Neural cell (in vitro differentiated cells): ENCODE results near the gene PRKCSH. TPM values are rescaled to one million over a fixed set of nuclear protein-coding genes. Genes with fewer than 3 reads are reported as not detected.
A peak's percentile ranks its signal among the peaks of the same experiment; 100 is the strongest.

ENCODE experiments used
- H2AFZ ChIP-seq: fragments of 200-600, 300-800 bp; sonication (generic), shearing (Covaris generic); 2 replicates; pipeline ENCODE4 v1.6.0; 2014; ENCODE audit warnings: low read depth, mild to moderate bottlenecking, antibody characterized with exemption, low read length, moderate library complexity
- H3F3A ChIP-seq: fragments of 200-600 bp; shearing (Covaris generic); 2 replicates; pipeline ENCODE4 v1.6.1; 2016; ENCODE audit warnings: mild to moderate bottlenecking, moderate library complexity, mixed read lengths, antibody characterized with exemption, low read length; ENCODE audit not compliant: insufficient read depth, poor library complexity, severe bottlenecking
- H3K27ac ChIP-seq: fragments of 200-600, 300-800 bp; sonication (generic), shearing (Covaris generic); 2 replicates; pipeline ENCODE4 v1.5.1; 2014; ENCODE audit warnings: mild to moderate bottlenecking, low read length, moderate library complexity
- H3K27me3 ChIP-seq: fragments of 300-800, 200-600 bp; sonication (generic), shearing (Covaris generic); 2 replicates; pipeline ENCODE4 v1.6.0; 2014; ENCODE audit warnings: mild to moderate bottlenecking, low read depth, low read length, moderate library complexity; ENCODE audit not compliant: insufficient read depth
- H3K36me3 ChIP-seq: fragments of 300-800, 200-600 bp; sonication (generic), shearing (Covaris generic); 2 replicates; pipeline ENCODE4 v1.5.1; 2014; ENCODE audit warnings: mild to moderate bottlenecking, antibody characterized with exemption, low read length, moderate library complexity; ENCODE audit not compliant: insufficient read depth
- H3K4me2 ChIP-seq: fragments of 300-800, 200-600 bp; sonication (generic), shearing (Covaris generic); 2 replicates; pipeline ENCODE4 v1.6.0; 2014; ENCODE audit warnings: mild to moderate bottlenecking, low read length
- H3K4me3 ChIP-seq: fragments of 300-800, 200-600 bp; sonication (generic), shearing (Covaris generic); 2 replicates; pipeline ENCODE4 v1.5.1; 2014; ENCODE audit warnings: mild to moderate bottlenecking, low read length, moderate library complexity
- H3K79me2 ChIP-seq: fragments of 200-600 bp; shearing (Covaris generic); replicated peaks from 2 replicates; pipeline ENCODE4 v1.6.0; 2014; ENCODE audit warnings: mild to moderate bottlenecking, low read length, moderate library complexity; ENCODE audit not compliant: insufficient read depth
- H3K9ac ChIP-seq: fragments of 300-800, 200-600 bp; sonication (generic), shearing (Covaris generic); 2 replicates; pipeline ENCODE4 v1.6.1; 2016; ENCODE audit warnings: mild to moderate bottlenecking, low read length, mixed read lengths
- H3K9me2 ChIP-seq: fragments of 200-600 bp; shearing (Covaris generic); 2 replicates; pipeline ENCODE4 v1.6.1; 2016; ENCODE audit warnings: mild to moderate bottlenecking, low read length, mixed read lengths; ENCODE audit not compliant: insufficient read depth
- H3K9me3 ChIP-seq: fragments of 200-600, 300-800 bp; sonication (generic), shearing (Covaris generic); 2 replicates; pipeline ENCODE4 v1.6.1; 2016; ENCODE audit warnings: mild to moderate bottlenecking, mixed run types, low read length, moderate library complexity, mixed read lengths
- H4K20me1 ChIP-seq: fragments of 200-600 bp; shearing (Covaris generic); 2 replicates; pipeline ENCODE4 v1.6.1; 2016; ENCODE audit warnings: mild to moderate bottlenecking, mixed run types; ENCODE audit not compliant: insufficient read depth
- EZH2 ChIP-seq: fragments of 200-600, 300-800 bp; shearing (Covaris generic), sonication (generic); IDR thresholded peaks from 2 replicates; pipeline ENCODE4 v1.6.1; 2014; ENCODE audit warnings: antibody characterized with exemption, low read length, borderline replicate concordance, mild to moderate bottlenecking; ENCODE audit not compliant: insufficient read depth, poor library complexity, severe bottlenecking
- MXI1 ChIP-seq: fragments of 450-650 bp; conservative IDR thresholded peaks from 2 replicates; pipeline ENCODE4 v1.6.1; 2014; ENCODE audit warnings: antibody characterized with exemption, mild to moderate bottlenecking; ENCODE audit not compliant: poor library complexity, severe bottlenecking
- POLR2AphosphoS5 ChIP-seq: IDR thresholded peaks from 2 replicates; pipeline ENCODE4 v1.6.1; 2012
- RAD21 ChIP-seq: fragments of 450-650 bp; conservative IDR thresholded peaks from 2 replicates; pipeline ENCODE4 v1.6.1; 2014; ENCODE audit warnings: antibody characterized with exemption, mild to moderate bottlenecking, moderate library complexity
- SMC3 ChIP-seq: fragments of 450-650 bp; conservative IDR thresholded peaks from 2 replicates; pipeline ENCODE4 v1.6.1; 2014; ENCODE audit warnings: antibody characterized with exemption, mild to moderate bottlenecking, moderate library complexity; ENCODE audit not compliant: poor library complexity
- TAF1 ChIP-seq: IDR thresholded peaks from 2 replicates; pipeline ENCODE4 v1.6.1; 2012; ENCODE audit warnings: low read depth
- polyA plus RNA-seq: library from polyadenylated mRNA; depleted of rRNA; stranded (reverse); fragments of >200 nt; gene quantifications from 2 replicates; pipeline ENCODE4 v1.2.3, GENCODE V29; 2014
- TF ChIP-seq, protein P1 (sequence below): fragments of 450-650 bp; IDR thresholded peaks from 2 replicates; pipeline ENCODE4 v1.5.1; 2014; ENCODE audit warnings: antibody characterized with exemption, mild to moderate bottlenecking, moderate library complexity; ENCODE audit not compliant: poor library complexity, severe bottlenecking
- TF ChIP-seq, protein P2 (sequence below): IDR thresholded peaks from 2 replicates; pipeline ENCODE4 v1.6.1; 2012; ENCODE audit warnings: borderline replicate concordance

PRKCSH gene
- polyA plus RNA-seq, 1 donor from 2014 or later, result 29.6 TPM

DNA sequence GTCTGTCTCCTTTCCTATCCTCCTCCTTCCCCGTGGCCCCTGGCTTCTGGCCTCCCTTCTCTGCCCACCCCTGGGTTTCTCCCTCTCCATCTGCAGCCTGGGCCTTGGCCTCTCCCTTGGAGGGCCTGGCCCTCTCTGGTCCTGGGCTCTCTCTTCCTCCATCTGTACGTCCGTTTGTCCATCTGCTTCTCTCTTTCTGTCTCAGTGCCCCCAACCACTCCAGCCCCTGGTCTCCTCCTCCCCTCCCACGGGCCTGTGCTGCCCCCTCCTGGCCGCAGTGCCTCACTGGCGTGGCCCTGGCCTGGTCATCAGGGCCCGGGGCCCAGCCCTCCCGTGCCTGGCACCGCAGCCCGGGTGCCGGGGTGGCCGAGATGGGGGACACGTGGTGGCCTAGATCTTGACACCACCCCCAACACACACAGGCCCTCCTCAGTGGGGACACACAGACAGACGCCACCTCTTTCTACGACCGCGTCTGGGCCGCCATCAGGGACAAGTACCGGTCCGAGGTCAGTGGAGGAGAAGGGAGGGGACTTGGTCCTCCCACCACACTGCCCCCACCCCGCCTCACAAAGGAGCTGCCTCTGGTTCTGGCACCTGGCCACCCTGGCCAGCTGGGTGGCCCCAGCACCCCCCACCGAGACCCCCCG, 11.3 kb downstream of the PRKCSH start:
- Histone ChIP-seq H3K9me3 (no peaks in the 10 kb centered on the region), H3K9me2 (no peaks in the 10 kb centered on the region), H3K27me3 (no peaks in the 10 kb centered on the region), H3K79me2 (no peaks in the 10 kb centered on the region), H4K20me1 (no peaks in the 10 kb centered on the region), H3K4me2 (no peak overlapping the region), H3K27ac (no peak overlapping the region), H3F3A (peaks cover 3% of the 10 kb centered on the region), H2AFZ (no peak overlapping the region), H3K36me3 (no peaks in the 10 kb centered on the region), H3K9ac (no peak overlapping the region), H3K4me3 (no peak overlapping the region)
- TF ChIP-seq, protein P1, sequence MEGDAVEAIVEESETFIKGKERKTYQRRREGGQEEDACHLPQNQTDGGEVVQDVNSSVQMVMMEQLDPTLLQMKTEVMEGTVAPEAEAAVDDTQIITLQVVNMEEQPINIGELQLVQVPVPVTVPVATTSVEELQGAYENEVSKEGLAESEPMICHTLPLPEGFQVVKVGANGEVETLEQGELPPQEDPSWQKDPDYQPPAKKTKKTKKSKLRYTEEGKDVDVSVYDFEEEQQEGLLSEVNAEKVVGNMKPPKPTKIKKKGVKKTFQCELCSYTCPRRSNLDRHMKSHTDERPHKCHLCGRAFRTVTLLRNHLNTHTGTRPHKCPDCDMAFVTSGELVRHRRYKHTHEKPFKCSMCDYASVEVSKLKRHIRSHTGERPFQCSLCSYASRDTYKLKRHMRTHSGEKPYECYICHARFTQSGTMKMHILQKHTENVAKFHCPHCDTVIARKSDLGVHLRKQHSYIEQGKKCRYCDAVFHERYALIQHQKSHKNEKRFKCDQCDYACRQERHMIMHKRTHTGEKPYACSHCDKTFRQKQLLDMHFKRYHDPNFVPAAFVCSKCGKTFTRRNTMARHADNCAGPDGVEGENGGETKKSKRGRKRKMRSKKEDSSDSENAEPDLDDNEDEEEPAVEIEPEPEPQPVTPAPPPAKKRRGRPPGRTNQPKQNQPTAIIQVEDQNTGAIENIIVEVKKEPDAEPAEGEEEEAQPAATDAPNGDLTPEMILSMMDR, result peak; percentile 69
- TF ChIP-seq, protein P2, sequence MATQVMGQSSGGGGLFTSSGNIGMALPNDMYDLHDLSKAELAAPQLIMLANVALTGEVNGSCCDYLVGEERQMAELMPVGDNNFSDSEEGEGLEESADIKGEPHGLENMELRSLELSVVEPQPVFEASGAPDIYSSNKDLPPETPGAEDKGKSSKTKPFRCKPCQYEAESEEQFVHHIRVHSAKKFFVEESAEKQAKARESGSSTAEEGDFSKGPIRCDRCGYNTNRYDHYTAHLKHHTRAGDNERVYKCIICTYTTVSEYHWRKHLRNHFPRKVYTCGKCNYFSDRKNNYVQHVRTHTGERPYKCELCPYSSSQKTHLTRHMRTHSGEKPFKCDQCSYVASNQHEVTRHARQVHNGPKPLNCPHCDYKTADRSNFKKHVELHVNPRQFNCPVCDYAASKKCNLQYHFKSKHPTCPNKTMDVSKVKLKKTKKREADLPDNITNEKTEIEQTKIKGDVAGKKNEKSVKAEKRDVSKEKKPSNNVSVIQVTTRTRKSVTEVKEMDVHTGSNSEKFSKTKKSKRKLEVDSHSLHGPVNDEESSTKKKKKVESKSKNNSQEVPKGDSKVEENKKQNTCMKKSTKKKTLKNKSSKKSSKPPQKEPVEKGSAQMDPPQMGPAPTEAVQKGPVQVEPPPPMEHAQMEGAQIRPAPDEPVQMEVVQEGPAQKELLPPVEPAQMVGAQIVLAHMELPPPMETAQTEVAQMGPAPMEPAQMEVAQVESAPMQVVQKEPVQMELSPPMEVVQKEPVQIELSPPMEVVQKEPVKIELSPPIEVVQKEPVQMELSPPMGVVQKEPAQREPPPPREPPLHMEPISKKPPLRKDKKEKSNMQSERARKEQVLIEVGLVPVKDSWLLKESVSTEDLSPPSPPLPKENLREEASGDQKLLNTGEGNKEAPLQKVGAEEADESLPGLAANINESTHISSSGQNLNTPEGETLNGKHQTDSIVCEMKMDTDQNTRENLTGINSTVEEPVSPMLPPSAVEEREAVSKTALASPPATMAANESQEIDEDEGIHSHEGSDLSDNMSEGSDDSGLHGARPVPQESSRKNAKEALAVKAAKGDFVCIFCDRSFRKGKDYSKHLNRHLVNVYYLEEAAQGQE, result no peak
- no peak for TF ChIP-seq EZH2
- TF ChIP-seq SMC3, result peak; percentile 66
- peak; percentile 70 for TF ChIP-seq RAD21

DNA sequence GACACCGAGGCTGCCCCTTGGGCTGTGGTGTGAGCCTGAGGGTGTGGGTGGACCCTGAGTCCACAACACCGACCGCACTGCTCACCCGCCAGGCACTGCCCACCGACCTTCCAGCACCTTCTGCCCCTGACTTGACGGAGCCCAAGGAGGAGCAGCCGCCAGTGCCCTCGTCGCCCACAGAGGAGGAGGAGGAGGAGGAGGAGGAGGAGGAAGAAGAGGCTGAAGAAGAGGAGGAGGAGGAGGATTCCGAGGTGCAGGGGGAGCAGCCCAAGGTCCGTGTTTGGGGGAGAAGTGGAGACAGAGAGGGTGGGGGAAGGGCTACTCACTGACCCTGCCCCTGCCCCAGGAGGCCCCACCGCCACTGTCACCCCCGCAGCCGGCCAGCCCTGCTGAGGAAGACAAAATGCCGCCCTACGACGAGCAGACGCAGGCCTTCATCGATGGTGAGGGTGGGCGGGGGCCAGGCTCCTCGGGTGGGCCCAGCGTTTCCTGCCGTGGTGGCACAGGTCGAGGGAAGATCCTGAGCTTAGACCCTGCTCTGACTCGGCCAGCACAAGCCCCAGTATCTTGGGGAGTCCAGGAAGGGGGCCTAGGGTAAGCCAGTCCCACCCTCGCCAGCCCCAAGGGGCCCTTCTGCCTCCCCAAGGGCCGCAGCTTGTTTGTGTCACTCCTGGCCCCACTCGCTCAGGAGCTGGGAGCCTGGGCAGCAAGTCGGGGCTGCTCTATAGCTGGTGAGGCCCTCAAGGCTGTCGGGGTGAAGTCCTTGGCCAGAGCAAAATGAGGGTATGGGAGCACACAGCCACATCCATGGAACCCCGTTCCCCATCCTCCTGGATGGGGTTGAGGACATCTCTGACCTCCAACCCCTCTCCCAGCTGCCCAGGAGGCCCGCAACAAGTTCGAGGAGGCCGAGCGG, 12.2 kb downstream of the PRKCSH start:
- H3K4me2 ChIP-seq, result no peak overlapping the region
- no peak overlapping the region for H3K9ac ChIP-seq
- H3K9me2 ChIP-seq, result no peaks in the 10 kb centered on the region
- no peak overlapping the region for H3K27ac ChIP-seq
- H3K4me3 ChIP-seq, result no peak overlapping the region
- no peak overlapping the region for H2AFZ ChIP-seq
- no peaks in the 10 kb centered on the region for H3K9me3 ChIP-seq
- no peaks in the 10 kb centered on the region for H3K27me3 ChIP-seq
- TF ChIP-seq RAD21 (no peak), POLR2AphosphoS5 (no peak), TAF1 (no peak), EZH2 (no peak), MXI1 (no peak)
- no peaks in the 10 kb centered on the region for H3K36me3 ChIP-seq
- H4K20me1 ChIP-seq, result no peaks in the 10 kb centered on the region
- peaks cover 3% of the 10 kb centered on the region for H3F3A ChIP-seq
- H3K79me2 ChIP-seq, result no peaks in the 10 kb centered on the region
